H1 (cell line): ENCODE data around the gene DHRS7C. TPM values are rescaled to one million over a fixed set of nuclear protein-coding genes. Genes with fewer than 3 reads are reported as not detected.

Experiments used
- CTCF ChIA-PET: fragments of 300-600 bp; sonication (Branson Sonifier 250); formaldehyde crosslinking; loops from one replicate; lab custom pipeline; 2021; ENCODE audit not compliant: partially characterized antibody; lab: Charles Lee
- POLR2A ChIA-PET: fragments of 300-600 bp; sonication (Branson Sonifier 250); formaldehyde crosslinking; loops from one replicate; lab custom pipeline; 2021; ENCODE audit warnings: inconsistent platforms; ENCODE audit not compliant: partially characterized antibody; lab: Charles Lee
- DNase-seq, 2 experiments: peaks; one replicate each; pipeline versions ENCODE4 v3.0.0 to v3.0.0-alpha.2; 2010 to 2022; ENCODE audit warnings: low spot score in 2 of 2, low read depth in 1 of 2, mixed read lengths in 1 of 2
- FAIRE-seq: peaks from 2 replicates; lab custom pipeline; 2011; peaks lifted over from hg19 to GRCh38; lab: Jason Lieb, UNC
- H2AFZ ChIP-seq: 2 replicates; pipeline ENCODE4 v1.8.1; 2012; ENCODE audit warnings: low read length, inconsistent platforms
- H2AK5ac ChIP-seq: 2 replicates; pipeline ENCODE4 v1.6.1; 2013; ENCODE audit warnings: low read depth, low read length
- H2BK120ac ChIP-seq: replicated peaks from 2 replicates; pipeline ENCODE3; 2013; ENCODE audit warnings: low read depth, low read length, inconsistent platforms
- H2BK12ac ChIP-seq: 2 replicates; pipeline ENCODE4 v1.6.1; 2013; ENCODE audit warnings: low read depth, low read length
- H2BK15ac ChIP-seq: 2 replicates; pipeline ENCODE4 v1.6.1; 2013; ENCODE audit warnings: low read length
- H2BK20ac ChIP-seq: 2 replicates; pipeline ENCODE4 v1.6.1; 2013; ENCODE audit warnings: low read length
- H2BK5ac ChIP-seq: 2 replicates; pipeline ENCODE4 v1.6.1; 2013; ENCODE audit warnings: low read depth, low read length
- H3K14ac ChIP-seq: 2 replicates; pipeline ENCODE4 v1.6.1; 2013; ENCODE audit warnings: inconsistent platforms; ENCODE audit not compliant: insufficient read length
- H3K18ac ChIP-seq: 2 replicates; pipeline ENCODE4 v1.6.1; 2013; ENCODE audit warnings: low read length; ENCODE audit errors: extremely low read depth
- H3K23ac ChIP-seq: 2 replicates; pipeline ENCODE4 v1.6.1; 2013; ENCODE audit warnings: inconsistent platforms; ENCODE audit not compliant: insufficient read length
- H3K23me2 ChIP-seq: 2 replicates; pipeline ENCODE4 v1.6.1; 2013; ENCODE audit warnings: low read depth, low read length
- H3K27ac ChIP-seq: 2 replicates; pipeline ENCODE4 v1.6.1; 2011; ENCODE audit warnings: low read depth, low read length, inconsistent platforms
- H3K27me3 ChIP-seq, 4 experiments: replicated peaks in 1 of 4; 1 replicate in 1 of 4; 2 replicates in 3 of 4; pipeline versions ENCODE4 v1.6.1 to v1.8.1; 2011 to 2013; ENCODE audit warnings: low read length in 3 of 4, mild to moderate bottlenecking in 3 of 4, inconsistent platforms in 2 of 4, mixed read lengths in 2 of 4, moderate library complexity in 1 of 4; ENCODE audit not compliant: control insufficient read depth in 3 of 4, insufficient read depth in 3 of 4; ENCODE audit errors: extremely low read depth in 1 of 4
- H3K36me3 ChIP-seq, 4 experiments: 2 replicates each; pipeline versions ENCODE4 v1.6.1 to v1.8.1; 2011 to 2013; ENCODE audit warnings: mild to moderate bottlenecking in 4 of 4, low read length in 3 of 4, moderate library complexity in 2 of 4, control low read depth in 1 of 4, inconsistent platforms in 1 of 4; ENCODE audit not compliant: insufficient read depth in 4 of 4, control insufficient read depth in 2 of 4
- H3K4ac ChIP-seq: replicated peaks from 2 replicates; pipeline ENCODE3; 2013; ENCODE audit warnings: low read length, low read depth, mixed read lengths, inconsistent platforms; ENCODE audit not compliant: insufficient read length
- H3K4me1 ChIP-seq, 4 experiments: replicated peaks in 1 of 4; 1 replicate in 1 of 4; 2 replicates in 3 of 4; pipeline versions ENCODE4 v1.6.1 to v1.8.1; 2011 to 2013; ENCODE audit warnings: low read length in 3 of 4, inconsistent platforms in 2 of 4, mixed read lengths in 1 of 4; ENCODE audit not compliant: insufficient read depth in 4 of 4, control insufficient read depth in 3 of 4
- H3K4me2 ChIP-seq, 2 experiments: 2 replicates each; pipeline versions ENCODE4 v1.6.1 to v1.8.1; 2011 to 2013; ENCODE audit warnings: low read depth in 2 of 2, low read length in 2 of 2, control low read depth in 1 of 2, inconsistent platforms in 1 of 2, mild to moderate bottlenecking in 1 of 2; ENCODE audit not compliant: insufficient read depth in 1 of 2
- H3K4me3 ChIP-seq, 4 experiments: fragments of 200-600, 300-600 bp in 1 of 4; sonication (generic), shearing (Covaris generic), sonication (Bioruptor Twin) in 1 of 4; 2 replicates each; pipeline versions ENCODE4 v1.5.1 to v1.8.1; 2011 to 2016; ENCODE audit warnings: low read length in 4 of 4, low read depth in 3 of 4, control low read depth in 2 of 4, inconsistent platforms in 2 of 4, mild to moderate bottlenecking in 2 of 4, mixed read lengths in 1 of 4, moderate library complexity in 1 of 4; ENCODE audit not compliant: insufficient read depth in 2 of 4; ENCODE audit errors: extremely low read depth in 1 of 4
- H3K56ac ChIP-seq: replicated peaks from 2 replicates; pipeline ENCODE3; 2013; ENCODE audit warnings: low read depth, mild to moderate bottlenecking, mixed read lengths, low read length, inconsistent platforms; ENCODE audit not compliant: insufficient read length
- H3K79me1 ChIP-seq: 2 replicates; pipeline ENCODE4 v1.6.1; 2013; ENCODE audit warnings: low read depth, low read length, control low read depth
- H3K79me2 ChIP-seq, 2 experiments: 2 replicates each; pipeline versions ENCODE4 v1.6.1 to v1.8.1; 2012 to 2013; ENCODE audit warnings: low read length in 2 of 2, mild to moderate bottlenecking in 2 of 2, inconsistent platforms in 1 of 2; ENCODE audit not compliant: insufficient read depth in 2 of 2, control insufficient read depth in 1 of 2
- H3K9ac ChIP-seq, 4 experiments: replicated peaks in 1 of 4; 1 replicate in 1 of 4; 2 replicates in 3 of 4; pipeline versions ENCODE4 v1.6.1 to v1.8.1; 2011 to 2013; ENCODE audit warnings: low read depth in 3 of 4, low read length in 3 of 4, control low read depth in 2 of 4, mild to moderate bottlenecking in 2 of 4, moderate library complexity in 2 of 4, inconsistent platforms in 1 of 4; ENCODE audit errors: extremely low read depth in 1 of 4
- H3K9me3 ChIP-seq, 2 experiments: 2 replicates each; pipeline versions ENCODE4 v1.6.1 to v1.8.1; 2012 to 2013; ENCODE audit warnings: mild to moderate bottlenecking in 2 of 2, moderate library complexity in 2 of 2, control low read depth in 1 of 2, inconsistent platforms in 1 of 2, low read depth in 1 of 2, low read length in 1 of 2, mixed read lengths in 1 of 2; ENCODE audit not compliant: insufficient read depth in 2 of 2
- H4K20me1 ChIP-seq, 2 experiments: replicated peaks in 1 of 2; 2 replicates each; pipeline versions ENCODE3 to v1.8.1; 2011 to 2013; ENCODE audit warnings: inconsistent platforms in 2 of 2, low read length in 2 of 2, mild to moderate bottlenecking in 1 of 2; ENCODE audit not compliant: insufficient read depth in 2 of 2, control insufficient read depth in 1 of 2
- H4K5ac ChIP-seq: 2 replicates; pipeline ENCODE4 v1.6.1; 2013; ENCODE audit warnings: low read length, low read depth, mixed read lengths, inconsistent platforms; ENCODE audit not compliant: insufficient read length
- H4K8ac ChIP-seq: 2 replicates; pipeline ENCODE4 v1.8.0; 2013; ENCODE audit warnings: mild to moderate bottlenecking, moderate library complexity, low read length, inconsistent platforms; ENCODE audit not compliant: insufficient read depth; ENCODE audit errors: extremely low read depth
- H4K91ac ChIP-seq: replicated peaks from 2 replicates; pipeline ENCODE3; 2013; ENCODE audit warnings: low read length, mixed read lengths, inconsistent platforms; ENCODE audit not compliant: insufficient read length
- KDM5A ChIP-seq: fragments of 200-600 bp; IDR thresholded peaks from 2 replicates; pipeline ENCODE4 v1.7.1; 2012; ENCODE audit warnings: mild to moderate bottlenecking, low read length, inconsistent platforms, mixed read lengths
- POLR2A ChIP-seq, 2 experiments: IDR thresholded peaks; 1 replicate in 1 of 2; 2 replicates in 1 of 2; pipeline ENCODE4 v1.6.1; 2011; ENCODE audit warnings: low read depth in 2 of 2, low read length in 2 of 2, mild to moderate bottlenecking in 2 of 2; ENCODE audit errors: control extremely low read depth in 1 of 2
- RAD21 ChIP-seq, 2 experiments: IDR thresholded peaks in 1 of 2; conservative IDR thresholded peaks in 1 of 2; 2 replicates each; pipeline ENCODE4 v1.6.1; 2011; ENCODE audit warnings: low read depth in 2 of 2, low read length in 2 of 2, improper control_type of control experiment in 1 of 2, inconsistent platforms in 1 of 2, mild to moderate bottlenecking in 1 of 2, moderate library complexity in 1 of 2
- WGBS, 2 experiments: shearing (Covaris generic) in 1 of 2; methylation state at CpG; one replicate each; pipeline versions ENCODE4 v1.1.6 to v1.1.7; 2013 to 2015; ENCODE audit warnings: low lambda C conversion rate in 2 of 2, mixed read lengths in 2 of 2, inconsistent platforms in 1 of 2, low coverage in 1 of 2, missing lambda C conversion rate in 1 of 2; ENCODE audit not compliant: insufficient replicate concordance in 2 of 2, insufficient coverage in 1 of 2, insufficient read length in 1 of 2; ENCODE audit errors: extremely low coverage in 1 of 2, missing lambda C conversion rate in 1 of 2; 5-methylcytosine and 5-hydroxymethylcytosine counted together
- polyA plus RNA-seq, 7 experiments: library from polyadenylated mRNA; depleted of rRNA in 3 of 7; stranded (reverse) in 5 of 7; unstranded in 2 of 7; fragments of >200 nt in 5 of 7; fragments of 200-250 nt in 2 of 7; gene quantifications; 1 replicate in 5 of 7; 2 replicates in 1 of 7; 4 replicates in 1 of 7; pipeline versions ENCODE4 v1.2.1 to v1.2.3, GENCODE V29; 2011 to 2013; ENCODE audit warnings: missing spikeins in 2 of 7, mixed read lengths in 2 of 7
- total RNA-seq: library from RNA; stranded (reverse); fragmentation: NEBNext Ultra II Directional; extraction: Animal tissue kit (Norgen Biotek cat#: 25700); gene quantifications from 2 replicates; pipeline ENCODE4 v1.2.1, GENCODE V29; 2021

The DHRS7C gene
- total and polyA plus RNA-seq, 2 of the 8 experiments (the other 6 are each of a cell fraction or from before 2014, with no cell fraction given) = not detected

DNA sequence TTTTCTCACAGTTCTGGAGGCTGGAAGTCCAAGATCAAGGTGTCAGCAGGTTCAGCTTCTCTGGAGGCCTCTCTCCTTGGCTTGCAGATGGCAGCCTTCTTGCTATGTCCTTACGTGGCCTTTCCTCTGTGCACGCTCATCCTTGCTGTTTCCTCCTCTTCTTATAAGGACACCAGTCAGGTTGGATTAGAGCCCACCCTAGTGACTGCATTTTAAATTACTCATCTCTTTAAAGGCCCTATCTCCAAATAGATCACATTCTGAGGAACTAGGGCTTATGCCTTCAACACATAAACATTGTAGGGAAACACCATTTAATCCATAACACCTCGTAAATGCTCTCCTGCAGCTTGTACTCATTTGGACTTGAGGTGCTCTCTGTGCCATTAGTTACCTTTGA, 36.3 kb downstream of the DHRS7C start:
- H3K36me3 ChIP-seq = no peaks in the 10 kb centered on the region
- H2BK120ac ChIP-seq = no peak overlapping the region
- H2BK5ac ChIP-seq = no peak overlapping the region
- H3K14ac ChIP-seq = no peak overlapping the region
- H3K27me3 ChIP-seq = no peaks in the 10 kb centered on the region
- H4K91ac ChIP-seq = no peak overlapping the region
- no peak overlapping the region for H2BK20ac ChIP-seq
- ChIA-PET POLR2A (no interaction called here), CTCF (interaction anchor here (0.9 to 1.8 kb wide), 4 partner anchors 10 to 34 kb away, joined by 3 to 6 read pairs (median 4); no protein-coding TSS in a partner anchor)
- H3K9me3 ChIP-seq = no peaks in the 10 kb centered on the region
- no peak overlapping the region for H3K27ac ChIP-seq
- no peaks in the 10 kb centered on the region for H3K79me1 ChIP-seq
- H3K18ac ChIP-seq = no peak overlapping the region
- H4K8ac ChIP-seq = no peak overlapping the region
- H3K4me1 ChIP-seq = no peaks in the 10 kb centered on the region
- DNase-seq (no peak), FAIRE-seq (no peak)
- no peak overlapping the region for H3K56ac ChIP-seq
- no peak overlapping the region for H2BK12ac ChIP-seq
- no peak overlapping the region for H2BK15ac ChIP-seq
- H3K9ac ChIP-seq = no peak overlapping the region
- H2AK5ac ChIP-seq = no peak overlapping the region
- no peak overlapping the region for H3K4me2 ChIP-seq
- no peaks in the 10 kb centered on the region for H3K23me2 ChIP-seq
- WGBS, 2 experiments = 92% methylated on average over 3 of the region's 3 CpGs; no CpG with 5 or more reads in 1 of the 2 experiments
- TF ChIP-seq POLR2A (IDR thresholded peaks at IDR 0.05; ENCODE audit: control extremely low read depth in 1 of 2, low read depth in 2 of 2, low read length in 2 of 2) (no peak), RAD21 (IDR thresholded peaks at IDR 0.05 in 1 of 2, conservative IDR thresholded peaks at IDR 0.05 in 1 of 2; ENCODE audit: low read depth in 2 of 2, low read length in 2 of 2) (0 out of 4 replicates have a peak, but pooled peaks have one; percentile 5 to 13), KDM5A (no peak)
- H2AFZ ChIP-seq = no peak overlapping the region
- H3K79me2 ChIP-seq = no peaks in the 10 kb centered on the region
- H4K5ac ChIP-seq = no peak overlapping the region
- H3K4ac ChIP-seq = no peak overlapping the region
- H4K20me1 ChIP-seq = no peaks in the 10 kb centered on the region
- no peak overlapping the region for H3K4me3 ChIP-seq
- no peak overlapping the region for H3K23ac ChIP-seq
